OCI-LY7 (cell line): ENCODE data around the gene MCRIP1. TPM values are rescaled to one million over a fixed set of nuclear protein-coding genes. Genes with fewer than 3 reads are reported as not detected.

Source experiments
- BruUV-seq: library from RNA; stranded (reverse); fragments of 400-500 nt; replicated peaks from 2 replicates; lab custom pipeline; 2021; lab: Mats Ljungman, UMichigan
- CTCF ChIA-PET: fragments of 300-600 bp; sonication (Branson Sonifier 250); formaldehyde crosslinking; loops from one replicate; lab custom pipeline; 2022; ENCODE audit warnings: antibody characterized with exemption; ENCODE audit not compliant: unreplicated experiment; lab: Charles Lee
- POLR2A ChIA-PET: fragments of 300-600 bp; sonication (Branson Sonifier 250); formaldehyde crosslinking; loops from one replicate; lab custom pipeline; 2022; ENCODE audit warnings: antibody characterized with exemption; lab: Charles Lee
- DNase-seq: peaks from one replicate; pipeline ENCODE4 v3.0.0-alpha.2; 2015; ENCODE audit warnings: low spot score
- H2AFZ ChIP-seq: fragments of 200-600 bp; sonication (generic), shearing (Covaris generic); 2 replicates; pipeline ENCODE4 v1.6.1; 2014; ENCODE audit warnings: mild to moderate bottlenecking, antibody characterized with exemption, low read length, moderate library complexity
- H3K27ac ChIP-seq: fragments of 200-600 bp; sonication (generic); 2 replicates; pipeline ENCODE4 v1.5.1; 2014; ENCODE audit warnings: mixed run types, low read depth, mild to moderate bottlenecking, moderate library complexity, low read length, inconsistent platforms; ENCODE audit not compliant: poor library complexity, severe bottlenecking
- H3K36me3 ChIP-seq: fragments of 200-600 bp; sonication (generic); 2 replicates; pipeline ENCODE4 v1.6.1; 2014; ENCODE audit warnings: mild to moderate bottlenecking, antibody characterized with exemption, low read length, moderate library complexity, mixed read lengths; ENCODE audit not compliant: insufficient read depth
- H3K4me1 ChIP-seq: fragments of 200-600 bp; sonication (generic); 2 replicates; pipeline ENCODE4 v1.5.1; 2014; ENCODE audit warnings: mild to moderate bottlenecking, low read length; ENCODE audit not compliant: insufficient read depth, poor library complexity, severe bottlenecking
- H3K4me2 ChIP-seq: fragments of 200-600 bp; sonication (generic); 2 replicates; pipeline ENCODE4 v1.6.1; 2014; ENCODE audit warnings: mild to moderate bottlenecking, low read length
- H3K4me3 ChIP-seq: fragments of 200-600 bp; sonication (generic); 2 replicates; pipeline ENCODE4 v1.5.1; 2014; ENCODE audit warnings: mild to moderate bottlenecking, low read depth, low read length; ENCODE audit not compliant: poor library complexity, severe bottlenecking
- H3K79me2 ChIP-seq: fragments of 200-600 bp; sonication (generic); 2 replicates; pipeline ENCODE4 v1.6.1; 2016; ENCODE audit warnings: low read depth, mild to moderate bottlenecking, low read length, moderate library complexity, mixed read lengths; ENCODE audit not compliant: insufficient read depth
- H3K9me2 ChIP-seq: fragments of 200-600 bp; sonication (generic); 2 replicates; pipeline ENCODE4 v1.6.1; 2016; ENCODE audit warnings: mild to moderate bottlenecking, low read length, mixed read lengths; ENCODE audit not compliant: insufficient read depth
- H3K9me3 ChIP-seq: fragments of 200-600 bp; sonication (generic); 2 replicates; pipeline ENCODE4 v1.6.1; 2014; ENCODE audit warnings: mild to moderate bottlenecking, mixed run types, low read length, mixed read lengths
- H4K20me1 ChIP-seq: fragments of 200-600 bp; sonication (generic); 2 replicates; pipeline ENCODE4 v1.6.1; 2014; ENCODE audit warnings: mild to moderate bottlenecking, antibody characterized with exemption, low read length, moderate library complexity, mixed read lengths; ENCODE audit not compliant: insufficient read depth
- CTCF ChIP-seq: fragments of 200-600 bp; sonication (generic); conservative IDR thresholded peaks from 2 replicates; pipeline ENCODE4 v1.5.1; 2014; ENCODE audit warnings: mild to moderate bottlenecking, antibody characterized with exemption, low read length, moderate library complexity, mixed read lengths
- EZH2phosphoT487 ChIP-seq: fragments of 200-600 bp; sonication (generic); IDR thresholded peaks from 2 replicates; pipeline ENCODE4 v1.6.1; 2018; ENCODE audit warnings: low read depth, borderline replicate concordance, mild to moderate bottlenecking, mixed run types, antibody characterized with exemption, low read length, moderate library complexity, mixed read lengths
- intact Hi-C: fragments of 100-400 bp; cut with micrococcal nuclease; formaldehyde crosslinking; loops from one replicate; pipeline ENCODE4 v1.10.0; 2022; ENCODE audit not compliant: unreplicated experiment
- total RNA-seq, 2 experiments: library from RNA; depleted of rRNA in 1 of 2; stranded (reverse); fragments of >200 nt in 1 of 2; shearing (Covaris generic) in 1 of 2; gene quantifications; 2 replicates each; pipeline ENCODE4 v1.2.3, GENCODE V29; 2014 to 2022

The MCRIP1 gene
- total RNA-seq, 2 experiments from 2014 or later: 170 to 288 TPM

GRCh38 chr17:81859906-81860755 lies 27.0 kb upstream of the MCRIP1 start, which contains the start of gene P4HB:
P4HB (minus strand) TSS chr17:81860535; CDS start chr17:81860471, 64 bp downstream.
- TF ChIP-seq EZH2phosphoT487: no peak
- TF ChIP-seq CTCF: no peak
- Histone ChIP-seq H3K4me1 (peaks cover 44% of the 10 kb centered on the region), H3K27ac (peak within 1 kb of the TSS; percentile 68), H3K9me3 (no peaks in the 10 kb centered on the region), H3K9me2 (no peaks in the 10 kb centered on the region), H4K20me1 (peaks cover 19% of the 10 kb centered on the region; the same call in 1 of the 2 replicates), H3K4me3 (peak within 1 kb of the TSS; percentile 89), H3K4me2 (peak within 1 kb of the TSS; percentile 95), H3K79me2 (peaks cover 57% of the 10 kb centered on the region), H3K36me3 (peaks cover 71% of the 10 kb centered on the region), H2AFZ (peak within 1 kb of the TSS; percentile 5; the same call in 1 of the 2 replicates)
- intact Hi-C loops: loop anchor here (1.0 kb wide), 1 partner anchor 238 kb away; the partner anchor contains the start of gene FASN
- DNase-seq: peak; percentile 30
- CTCF ChIA-PET: interaction anchor here (0.6 kb wide), 1 partner anchor 160 kb away, joined by 3 read pairs; no protein-coding TSS in a partner anchor
- POLR2A ChIA-PET: interaction anchor here (1.5 kb wide), 1 partner anchor 32 kb away, joined by 4 read pairs; no protein-coding TSS in a partner anchor
- BruUV-seq: no TSS peak

- BruUV-seq: TSS peak; percentile 62
- Histone ChIP-seq H3K79me2 (peaks cover 57% of the 10 kb centered on the region), H3K36me3 (peaks cover 71% of the 10 kb centered on the region), H3K27ac (peak overlapping the region; percentile 51), H3K9me3 (no peaks in the 10 kb centered on the region), H3K9me2 (no peaks in the 10 kb centered on the region), H4K20me1 (peaks cover 19% of the 10 kb centered on the region; the same call in 1 of the 2 replicates), H3K4me2 (peak overlapping the region; percentile 95), H2AFZ (no peak overlapping the region), H3K4me1 (peaks cover 40% of the 10 kb centered on the region), H3K4me3 (peak overlapping the region; percentile 89)
- ChIA-PET POLR2A (interaction anchor here (0.5 to 1.5 kb wide), 2 partner anchors 33 to 34 kb away, joined by 3 to 4 read pairs; no protein-coding TSS in a partner anchor), CTCF (interaction anchor here (0.5 to 0.6 kb wide), 2 partner anchors 17 to 161 kb away, joined by 3 to 4 read pairs; no protein-coding TSS in a partner anchor)
- peak; percentile 41 for DNase-seq
- no peak for TF ChIP-seq EZH2phosphoT487
- TF ChIP-seq CTCF: no peak
- intact Hi-C loops: no loop called here
These were observed 26.1 kb upstream of the MCRIP1 start for GRCh38 chr17:81858967-81859905.
